GM21737 (cell line): ENCODE measurements around the gene SLC25A1.
"Not testable (repeated sequence)": the region's sequence is repeated elsewhere in the genome, so short reads cannot be mapped to it uniquely, and the experiment has no call there.

Experiments
- ATAC-seq: cut with Tn5 transposase; IDR thresholded peaks from one replicate; pipeline ENCODE4 v1.9.1; 2021; ENCODE audit warnings: mild to moderate bottlenecking, moderate library complexity; ENCODE audit not compliant: unreplicated experiment

Gene SLC25A1

DNA sequence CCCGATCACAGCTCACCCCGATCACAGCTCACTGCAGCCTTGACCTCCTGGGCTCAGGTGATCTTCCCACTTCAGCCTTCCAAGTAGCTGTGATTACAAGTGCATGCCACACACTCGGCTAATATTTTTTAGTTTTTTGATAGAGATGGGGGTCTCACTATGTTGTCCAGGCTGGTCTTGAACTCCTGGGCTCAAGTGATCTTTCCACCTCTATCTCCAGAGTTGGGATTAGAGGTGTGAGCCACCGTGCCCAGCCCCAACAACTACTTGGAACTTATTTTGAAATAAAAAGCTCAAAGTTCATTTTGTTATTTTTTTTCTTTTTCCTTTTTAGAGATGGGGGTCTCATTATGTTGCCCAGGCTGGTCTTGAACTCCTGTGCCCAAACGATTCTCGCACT lies 27.8 kb upstream of the SLC25A1 start:
- ATAC-seq: no peak

DNA sequence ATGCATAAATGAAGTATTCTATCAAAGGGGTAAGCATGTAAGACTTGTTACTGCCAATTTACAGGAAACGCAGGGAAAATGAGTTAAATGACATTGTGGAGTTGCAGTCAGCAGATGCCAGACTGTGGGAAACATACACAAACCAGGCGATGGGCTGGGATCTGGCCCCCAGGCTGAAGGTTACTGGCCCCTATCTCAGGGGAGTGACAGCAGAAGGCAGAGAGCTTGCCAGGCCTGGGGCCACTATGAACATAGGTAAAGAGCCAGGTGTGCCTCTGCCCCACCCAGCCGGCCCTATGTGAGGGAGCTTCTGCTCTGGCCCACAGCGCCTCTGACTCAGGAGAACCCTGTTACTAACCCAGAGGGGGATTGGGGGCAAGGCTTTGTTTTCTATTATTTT lies 26.1 kb upstream of the SLC25A1 start:
- ATAC-seq: no peak

DNA sequence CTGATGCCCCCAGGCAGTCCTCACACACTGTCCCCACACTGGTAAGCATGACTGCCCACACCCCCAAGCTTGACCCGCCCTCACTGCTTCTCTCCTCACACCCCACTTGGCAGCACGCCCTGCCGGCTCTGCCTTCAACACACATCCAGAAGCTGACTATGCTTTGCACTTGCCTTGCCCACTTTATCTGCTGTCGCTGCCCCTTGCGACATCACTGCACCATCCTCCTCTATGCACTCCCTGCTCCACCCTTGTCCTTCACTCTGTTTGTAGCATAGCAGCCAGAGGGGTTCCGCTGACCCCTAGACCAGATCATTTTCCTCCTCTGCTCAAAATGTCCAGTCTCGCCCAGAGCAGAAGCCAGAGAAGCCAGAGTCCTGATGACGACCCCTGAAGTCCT lies 25.3 kb upstream of the SLC25A1 start:
- ATAC-seq: no peak

DNA sequence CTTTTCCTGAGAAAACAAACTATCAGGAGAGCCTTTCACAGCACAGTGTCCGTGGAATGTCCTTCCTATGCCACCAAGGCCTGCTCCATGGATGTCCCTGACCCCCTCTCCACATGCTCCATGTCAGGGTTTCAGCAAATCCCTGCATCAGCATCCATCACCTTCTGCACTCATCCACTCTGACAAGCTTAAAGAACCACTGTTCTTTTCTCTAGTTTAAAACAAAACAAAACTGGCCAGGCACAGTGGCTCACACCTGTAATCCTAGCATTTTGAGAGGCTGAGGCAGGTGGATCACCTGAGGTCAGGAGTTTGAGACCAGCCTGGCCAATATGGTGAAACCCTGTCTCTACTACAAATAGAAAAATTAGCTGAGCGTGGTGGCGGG lies 24.3 kb upstream of the SLC25A1 start:
- not testable (repeated sequence) for ATAC-seq

DNA sequence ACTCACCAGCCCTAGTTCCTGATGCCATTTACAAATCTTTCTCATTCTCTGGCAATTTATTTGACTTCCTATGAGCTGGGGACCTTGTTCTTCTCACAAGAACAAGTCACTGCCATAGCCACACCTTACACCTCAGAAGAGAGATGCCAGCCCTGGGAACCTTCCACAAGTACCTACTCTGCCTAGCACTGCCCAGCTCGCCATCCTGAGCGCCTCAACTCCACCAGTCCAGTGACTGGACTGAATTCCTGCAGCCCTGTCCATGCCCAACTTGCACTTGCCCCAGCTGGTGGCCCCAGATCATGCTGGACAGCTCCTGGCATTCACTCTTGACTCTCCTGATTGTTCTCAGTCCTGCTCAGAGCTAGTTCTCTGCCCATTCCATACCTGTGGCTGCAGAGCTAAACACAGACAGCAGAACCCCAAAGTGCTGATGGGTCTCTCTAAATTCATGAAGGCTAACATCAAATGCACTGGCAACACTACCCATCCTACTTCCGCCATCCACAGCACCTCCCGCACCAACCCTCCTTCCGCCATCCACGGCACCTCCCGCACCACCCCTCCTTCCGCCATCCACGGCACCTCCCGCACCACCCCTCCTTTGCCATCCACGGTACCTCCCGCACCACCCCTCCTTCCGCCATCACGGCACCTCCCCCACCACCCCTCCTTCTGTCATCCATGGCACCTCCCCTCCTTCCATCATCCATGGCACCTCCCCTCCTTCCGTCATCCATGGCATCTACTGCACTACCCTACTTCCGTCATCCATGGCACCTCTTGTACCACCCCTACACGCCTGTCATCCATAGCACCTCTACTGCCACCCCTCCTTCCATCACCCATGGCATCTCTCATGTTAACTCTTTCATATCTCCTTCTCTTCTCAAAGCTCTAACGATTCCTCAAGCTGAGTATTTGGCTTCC lies 23.6 kb upstream of the SLC25A1 start:
- ATAC-seq: no peak

DNA sequence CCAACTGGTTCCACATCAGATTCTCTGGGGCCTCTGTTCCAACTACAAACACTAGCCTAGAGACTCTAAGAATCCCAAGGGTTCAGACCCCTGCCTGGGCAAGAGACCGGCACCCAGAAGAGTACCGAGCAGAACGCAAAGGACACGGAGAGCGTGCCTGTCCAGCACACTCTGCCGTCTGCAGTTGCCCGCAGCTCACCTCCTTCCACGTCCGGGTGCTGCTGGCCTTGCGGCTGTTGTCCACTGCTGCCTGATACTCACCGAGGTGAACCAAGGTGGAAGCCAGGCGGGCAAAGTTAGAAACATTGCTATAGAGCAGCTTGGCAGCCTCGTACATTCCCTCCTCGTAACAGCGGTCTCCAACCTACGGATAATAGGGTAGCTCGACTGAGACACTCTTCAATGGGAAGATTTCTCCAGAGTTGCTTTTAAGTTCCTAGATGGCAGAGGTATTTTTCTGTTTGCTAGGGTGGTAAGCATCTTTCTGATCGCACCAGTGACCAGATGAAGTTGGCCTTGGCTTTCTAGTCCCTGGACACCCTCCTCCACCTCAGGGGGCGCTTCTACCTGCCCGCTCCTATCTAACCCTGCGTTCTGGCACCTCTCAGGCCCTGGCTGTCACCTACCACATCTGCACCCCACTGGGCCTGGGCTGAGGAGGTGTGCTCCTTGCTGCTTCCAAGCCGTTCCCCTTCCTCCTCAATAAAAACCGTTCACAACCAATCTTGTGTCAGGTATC lies 22.8 kb upstream of the SLC25A1 start:
- ATAC-seq: no peak

DNA sequence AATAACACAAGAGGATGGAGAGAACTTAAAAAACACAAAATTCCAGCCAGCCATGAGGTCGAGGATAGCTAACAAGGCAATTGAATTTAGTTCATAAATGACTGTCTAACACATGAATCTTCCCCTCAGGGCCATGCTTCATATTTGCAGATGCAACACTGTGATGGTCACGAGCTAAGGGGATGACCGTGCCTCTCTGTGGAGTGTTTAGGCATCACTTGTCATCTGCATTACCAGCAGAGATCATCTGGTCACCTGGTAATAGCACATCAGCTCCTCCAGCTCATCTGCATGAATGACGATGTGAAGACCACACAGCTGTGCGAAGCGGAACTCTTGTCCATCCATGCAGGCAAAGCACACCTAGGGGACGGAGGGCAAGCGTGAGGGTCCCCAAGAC lies 20.9 kb upstream of the SLC25A1 start:
- no peak for ATAC-seq

DNA sequence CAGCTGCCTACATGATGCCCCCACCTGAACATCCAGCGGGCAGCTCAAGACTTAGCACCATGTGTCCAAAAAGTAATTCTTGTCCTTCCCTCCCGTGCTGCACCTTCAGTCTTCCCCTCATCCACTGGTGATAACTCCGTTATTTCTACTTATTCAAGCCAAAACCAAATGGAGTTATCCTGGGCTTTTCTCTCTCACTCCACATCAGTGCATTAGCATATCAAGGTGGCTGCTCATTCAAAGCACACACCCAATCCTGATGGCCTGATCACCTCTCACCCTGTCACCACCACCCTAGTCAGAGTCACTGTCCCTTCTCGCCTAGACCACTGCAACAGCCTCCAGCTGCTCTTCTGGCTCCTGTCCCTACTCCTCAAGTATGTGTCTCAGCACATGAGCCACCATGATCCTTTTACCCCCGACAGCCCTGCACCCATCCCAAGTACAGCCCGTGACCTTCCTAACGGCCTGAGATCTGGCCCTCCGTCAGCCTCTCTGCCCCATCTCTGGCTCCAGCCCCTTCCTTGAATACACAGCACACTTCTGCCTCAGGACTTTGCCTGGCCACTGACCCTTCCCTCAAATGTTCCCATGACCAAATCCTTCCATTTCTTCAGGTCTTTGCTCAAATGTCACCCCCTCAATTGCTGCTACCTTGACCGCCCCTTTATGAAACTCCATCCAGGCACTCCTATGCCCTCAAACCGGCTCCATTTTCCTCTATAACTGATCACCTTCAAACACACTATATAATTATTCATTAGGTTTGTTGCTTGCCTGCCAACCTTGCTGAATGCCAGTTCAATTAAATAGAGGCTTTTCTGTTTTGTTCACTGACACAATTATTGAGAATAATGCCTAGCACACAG lies 19.7 kb upstream of the SLC25A1 start:
- ATAC-seq: no peak

DNA sequence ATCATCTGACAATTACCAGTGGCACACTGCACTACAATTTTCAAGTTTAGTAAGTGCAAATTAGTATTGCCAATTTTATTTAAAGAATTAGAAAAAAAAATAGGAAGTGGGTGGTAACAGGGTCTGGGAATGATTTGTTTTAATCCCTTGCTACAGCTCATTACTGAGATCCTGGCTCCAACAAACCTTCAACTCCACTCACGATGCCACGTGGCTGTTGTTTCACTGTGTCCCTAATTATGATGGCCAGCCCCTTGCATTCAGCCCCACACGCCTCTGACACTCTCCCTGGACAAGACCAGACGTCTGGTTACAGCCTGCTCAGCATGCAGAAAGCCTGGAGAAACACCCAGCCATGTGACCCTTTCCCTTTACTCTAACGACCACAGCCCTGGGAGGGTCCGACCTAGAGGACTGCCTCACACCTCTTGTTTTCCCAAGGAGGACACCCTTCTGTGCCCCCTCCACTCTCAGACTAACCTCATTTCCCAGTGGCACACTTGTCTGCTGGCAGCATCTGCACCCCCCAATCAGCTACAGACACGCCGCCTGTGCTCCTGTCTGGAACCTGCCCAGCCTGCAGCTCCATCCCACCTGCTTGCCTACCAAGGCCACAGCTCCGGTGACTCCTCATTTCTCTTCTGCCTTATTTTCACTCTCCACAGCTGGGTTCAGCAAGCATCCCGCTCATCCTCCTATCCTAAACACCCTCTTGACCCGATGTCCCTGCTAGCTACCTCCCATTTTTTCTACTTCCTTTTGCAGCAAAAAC lies 18.5 kb upstream of the SLC25A1 start:
- no peak for ATAC-seq

DNA sequence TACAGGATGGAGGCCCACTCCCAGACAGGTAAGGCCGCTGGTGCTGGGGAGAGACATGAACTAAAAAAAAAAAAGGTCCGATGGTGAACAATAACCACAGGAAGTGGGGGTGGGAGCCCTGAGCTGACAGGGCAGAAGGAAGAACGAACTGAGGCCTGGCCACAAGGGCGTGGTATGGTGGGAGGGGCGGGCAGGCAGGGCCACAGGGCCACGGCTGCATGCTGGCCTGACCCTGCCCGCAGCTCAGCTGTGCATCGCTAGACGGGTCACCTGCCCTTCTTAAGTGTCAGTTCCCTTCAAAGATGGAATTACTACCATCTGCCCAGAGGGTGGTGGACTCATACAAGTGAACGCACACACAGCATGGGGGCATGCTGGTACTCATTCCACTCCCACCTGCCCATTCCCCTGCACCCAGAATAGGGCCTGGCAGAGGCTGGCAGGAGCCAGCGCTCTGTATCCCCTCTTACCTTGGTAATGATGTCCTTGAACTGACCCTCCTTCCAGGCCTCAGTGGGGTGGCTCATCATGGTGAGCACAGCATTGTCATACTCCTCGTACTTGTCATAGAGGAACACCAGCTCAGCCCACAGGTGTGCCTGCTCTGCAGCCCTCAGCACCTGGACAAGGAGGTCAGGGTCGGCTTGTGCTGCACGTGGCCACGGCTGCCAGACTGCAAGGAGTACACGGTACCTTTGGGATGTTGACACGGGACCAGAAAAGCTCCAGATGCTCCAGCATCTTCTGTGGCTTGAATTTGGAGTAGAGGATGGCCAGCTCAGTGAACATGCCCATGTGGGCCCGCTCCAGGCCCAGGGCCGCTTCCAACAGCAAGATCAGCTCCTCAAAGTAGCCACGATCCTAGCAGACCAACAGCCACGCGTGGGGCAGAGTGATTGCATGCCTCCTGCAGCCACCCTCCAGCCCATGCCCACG lies 17.5 kb upstream of the SLC25A1 start:
- no peak for ATAC-seq

DNA sequence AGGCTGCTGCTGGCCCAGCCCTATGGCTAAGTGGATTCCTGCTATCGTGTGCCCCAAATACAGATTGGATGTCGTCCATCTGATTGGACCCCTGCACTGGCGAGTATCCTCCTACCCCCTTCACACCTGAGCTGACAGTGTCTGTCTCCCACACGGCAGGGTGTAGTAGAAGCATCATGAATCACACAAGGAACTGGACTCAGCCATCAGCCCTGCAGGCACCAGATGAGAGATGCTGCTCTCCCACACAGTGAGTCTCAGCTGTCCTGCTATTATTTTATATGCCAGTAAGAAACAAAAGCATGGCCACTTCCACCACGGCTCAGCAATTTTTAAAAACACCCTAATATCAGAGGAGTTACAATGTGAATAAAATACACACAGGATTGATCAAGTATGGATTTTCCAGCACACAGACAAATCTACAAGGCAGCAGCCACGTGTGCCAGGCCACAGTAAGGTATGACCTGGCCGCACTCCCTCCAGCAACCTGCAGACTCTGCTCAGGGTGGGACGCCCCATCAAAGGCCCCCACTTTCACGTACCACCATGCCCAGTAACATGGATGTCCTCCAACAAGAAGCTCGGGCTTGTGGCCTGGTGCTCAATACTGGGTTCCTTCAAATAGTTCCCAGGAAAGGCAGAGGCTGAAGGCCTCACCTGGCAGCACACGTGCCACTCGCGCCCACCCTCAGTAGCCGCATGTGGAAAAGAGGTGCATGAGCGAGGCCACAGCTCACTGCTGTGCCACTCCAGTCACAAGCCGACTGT lies 16.4 kb upstream of the SLC25A1 start:
- no peak for ATAC-seq

DNA sequence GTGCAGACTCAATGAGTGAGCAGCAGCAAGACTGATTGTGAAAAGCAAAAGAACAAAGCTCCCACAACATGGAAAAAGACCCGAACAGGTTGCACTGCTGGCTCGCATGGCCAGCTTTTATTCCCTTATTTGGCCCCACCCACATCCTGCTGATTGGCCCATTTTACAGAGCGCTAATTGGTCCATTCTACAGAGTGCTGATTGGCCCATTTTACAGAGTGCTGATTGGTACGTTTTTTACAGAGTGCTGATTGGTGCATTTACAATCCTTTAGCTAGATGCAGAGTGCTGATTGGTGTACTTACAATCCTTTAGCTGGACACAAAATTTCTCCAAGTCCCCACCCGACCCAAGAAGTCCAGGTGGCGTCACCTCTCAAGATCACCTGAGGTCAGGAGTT lies 15.3 kb upstream of the SLC25A1 start:
- no peak for ATAC-seq

DNA sequence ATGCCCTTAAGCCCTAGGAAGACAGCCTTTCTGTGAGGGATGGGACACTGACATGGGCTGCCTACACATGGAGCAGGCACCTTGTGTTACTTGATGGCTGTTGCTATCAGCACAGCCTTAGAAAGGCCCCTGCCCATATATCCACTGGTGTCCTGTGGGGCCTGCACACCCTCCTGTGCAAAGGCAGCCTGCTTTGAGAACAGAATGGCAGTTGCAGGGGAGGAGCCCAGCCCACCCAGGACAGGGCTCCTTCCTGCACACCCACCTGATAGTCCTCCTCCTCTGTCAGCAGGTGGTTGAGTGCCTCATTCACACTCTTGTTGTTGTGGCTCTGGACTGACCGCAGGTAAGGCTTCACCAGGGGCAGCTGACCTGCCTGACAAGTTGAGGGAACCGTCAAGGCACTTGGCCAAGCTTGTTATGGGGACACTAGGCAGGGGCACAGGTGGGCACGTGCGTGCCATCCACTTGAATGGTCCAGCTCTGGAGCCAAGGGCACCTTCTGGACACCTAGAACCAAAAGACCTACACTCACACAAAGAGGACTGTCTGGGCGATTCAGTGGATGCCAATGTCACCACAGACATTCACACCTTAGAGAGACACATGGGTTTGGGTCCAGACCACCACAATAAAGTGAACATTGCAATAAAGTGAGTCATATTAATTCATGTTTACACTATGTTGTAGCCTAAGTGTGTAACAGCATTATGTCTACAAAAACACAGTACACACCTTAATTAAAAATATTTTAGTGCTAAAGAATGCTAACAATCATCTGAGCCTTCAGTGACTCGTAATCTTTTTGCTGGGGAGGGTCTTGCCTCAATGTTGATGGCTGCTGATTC lies 9.4 kb upstream of the SLC25A1 start:
- ATAC-seq: no peak

DNA sequence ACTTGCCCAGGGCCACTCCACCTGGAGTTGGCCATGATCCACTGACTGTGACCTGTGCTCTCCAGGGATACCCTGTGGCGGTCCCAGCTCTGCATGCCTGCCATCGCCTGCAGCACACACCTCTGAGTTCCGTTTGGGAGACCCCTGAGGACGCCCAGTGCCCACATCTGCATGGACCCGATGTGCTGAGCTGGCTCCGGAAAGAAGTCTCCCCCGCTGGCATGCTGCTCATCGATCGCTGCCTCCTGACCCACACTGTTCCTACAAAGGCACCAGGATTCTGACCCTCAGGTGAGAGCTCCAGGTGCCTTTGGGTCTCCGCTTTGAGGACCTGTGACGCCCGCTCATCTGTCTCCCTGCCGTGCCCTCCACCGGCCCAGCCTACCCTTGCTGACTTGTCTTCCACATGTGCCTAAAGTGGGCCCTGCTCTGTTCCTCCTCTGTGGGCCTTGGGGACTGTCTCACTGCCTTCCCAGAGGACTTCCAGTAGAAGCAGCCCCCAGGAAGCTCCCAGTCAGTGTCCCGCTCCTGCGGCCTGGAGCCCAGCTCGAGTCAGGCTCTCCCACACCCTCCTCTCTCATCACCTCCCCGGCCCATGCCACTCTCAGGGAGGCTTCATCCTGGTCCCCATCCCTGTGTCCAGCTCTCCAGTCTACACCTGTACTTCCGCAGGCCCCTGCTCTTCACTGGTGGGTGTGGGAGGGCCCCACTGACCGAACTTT lies 5.9 kb upstream of the SLC25A1 start:
- ATAC-seq: no peak

DNA sequence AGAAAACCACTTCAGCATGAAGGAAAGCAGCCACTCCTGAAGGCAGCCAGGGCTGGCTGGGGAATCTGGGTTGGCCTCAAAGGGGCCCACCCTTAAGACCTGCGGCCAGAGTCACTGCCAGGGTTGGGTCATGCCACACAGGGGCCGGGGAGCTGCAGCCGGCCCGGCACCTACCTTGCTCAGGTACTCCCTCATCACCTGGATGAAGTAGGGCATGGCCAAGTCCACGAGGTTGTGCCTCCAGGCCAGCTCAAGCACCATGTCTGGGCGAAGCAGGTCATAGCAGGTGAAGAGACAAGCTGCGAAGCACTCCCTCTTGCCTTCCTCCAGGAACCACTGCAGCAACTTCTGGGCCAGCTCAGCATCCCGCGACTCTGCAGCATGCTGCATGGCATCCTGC lies 4.7 kb upstream of the SLC25A1 start:
- no peak for ATAC-seq

DNA sequence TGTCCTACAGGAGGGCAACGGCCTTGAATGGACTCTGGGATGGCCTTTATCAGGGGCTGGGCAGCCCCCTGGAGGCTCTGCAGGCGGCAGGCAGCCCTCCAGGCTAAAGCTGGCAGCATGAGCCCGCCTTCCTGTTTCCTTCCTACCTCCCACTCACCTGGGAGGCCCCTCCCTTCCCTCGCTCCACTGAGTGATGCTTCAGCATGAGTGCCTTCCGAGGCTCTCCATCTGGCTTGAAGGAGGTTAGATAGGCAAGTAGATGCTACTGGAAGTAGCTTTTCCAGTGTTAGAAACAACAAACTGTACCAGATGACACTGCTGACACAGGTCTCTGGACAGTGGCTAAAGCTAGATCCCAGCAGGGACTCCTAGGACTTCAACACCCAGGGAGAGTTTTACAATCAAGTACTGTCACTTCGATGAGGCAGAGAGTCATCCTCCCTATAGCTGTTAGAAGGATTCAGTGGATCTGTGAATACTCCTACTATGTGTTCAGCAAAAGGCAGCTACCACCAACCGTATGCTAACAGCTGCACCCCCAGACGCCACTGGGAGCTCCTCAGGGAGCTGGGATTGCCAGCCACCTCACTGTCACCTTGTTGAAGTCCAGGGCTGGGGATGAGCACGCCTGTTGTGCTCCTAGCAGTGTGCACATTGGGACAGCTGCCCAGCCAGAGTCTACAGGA lies 4.1 kb upstream of the SLC25A1 start:
- ATAC-seq: no peak
